Eye (tissue), 1 donor: Measurements from ENCODE around the gene RNU1-3.

Experiments used
- DNase-seq: peaks from one replicate; pipeline ENCODE4 v3.0.0-alpha.2; 2015

The RNU1-3 gene

DNA sequence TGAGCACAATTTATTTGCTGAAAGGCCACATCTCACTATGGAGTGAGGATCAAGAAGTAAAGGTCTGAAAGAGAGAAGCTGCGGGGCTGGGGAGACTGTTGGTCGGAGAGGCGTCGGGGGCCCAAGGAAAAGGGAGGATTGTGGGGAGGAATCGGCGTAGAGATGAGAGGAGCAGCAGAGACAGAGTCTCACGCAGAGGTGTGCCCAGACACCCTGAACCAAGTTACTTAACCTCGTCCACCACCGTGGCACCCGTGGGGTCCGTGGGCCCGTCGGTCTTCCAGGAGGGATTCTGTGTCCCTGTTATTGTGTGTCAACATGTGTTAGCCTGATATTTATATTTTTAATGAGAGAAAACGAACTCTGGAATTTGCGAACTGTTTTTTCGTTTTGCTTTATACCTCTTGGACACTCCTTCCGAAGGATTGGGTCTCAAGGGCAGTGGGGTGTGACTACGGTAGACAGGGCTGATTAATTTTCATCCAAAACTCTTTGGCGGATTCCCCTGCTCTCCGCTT is 49.6 kb downstream of the RNU1-3 start:
- no peak for DNase-seq
